ENCODE results near the gene DOCK11. TPM values are rescaled to one million over a fixed set of nuclear protein-coding genes. Genes with fewer than 3 reads are reported as not detected.

The DOCK11 gene
- polyA plus RNA-seq, 1 donor from 2014 or later = 37.2 TPM

- TF ChIP-seq POLR2AphosphoS5 (IDR thresholded peaks at IDR 0.05) = no peak
- no peak for TF ChIP-seq CTCF (IDR thresholded peaks at IDR 0.05; ENCODE audit: poor library complexity, severe bottlenecking)
- no peak for TF ChIP-seq EZH2 (IDR thresholded peaks at IDR 0.05; ENCODE audit: borderline replicate concordance, insufficient read depth, low read length, poor library complexity, severe bottlenecking)
- no peak for TF ChIP-seq MXI1 (conservative IDR thresholded peaks at IDR 0.05; ENCODE audit: poor library complexity, severe bottlenecking)
- no peak for TF ChIP-seq TAF1 (IDR thresholded peaks at IDR 0.05; ENCODE audit: low read depth)
- TF ChIP-seq SMC3 (conservative IDR thresholded peaks at IDR 0.05; ENCODE audit: poor library complexity) = no peak
- no peak for TF ChIP-seq REST (IDR thresholded peaks at IDR 0.05; ENCODE audit: borderline replicate concordance)
- TF ChIP-seq EP300 (conservative IDR thresholded peaks at IDR 0.05; ENCODE audit: poor library complexity, severe bottlenecking) = no peak
- TF ChIP-seq RAD21 (conservative IDR thresholded peaks at IDR 0.05) = no peak
- H3K9ac ChIP-seq (ENCODE audit: low read length) = no peak overlapping the region
- H3K4me2 ChIP-seq (ENCODE audit: low read length) = no peak overlapping the region
- no peaks in the 10 kb centered on the region for H3F3A ChIP-seq (ENCODE audit: insufficient read depth, low read length, poor library complexity, severe bottlenecking)
- no peaks in the 10 kb centered on the region for H3K79me2 ChIP-seq (replicated peaks; ENCODE audit: insufficient read depth, low read length)
- no peaks in the 10 kb centered on the region for H4K20me1 ChIP-seq (ENCODE audit: insufficient read depth)
- H3K9me2 ChIP-seq (ENCODE audit: insufficient read depth, low read length) = no peaks in the 10 kb centered on the region
- H2AFZ ChIP-seq (ENCODE audit: low read depth, low read length) = no peak overlapping the region
- no peaks in the 10 kb centered on the region for H3K9me3 ChIP-seq (ENCODE audit: low read length)
- H3K27me3 ChIP-seq (ENCODE audit: insufficient read depth, low read depth, low read length) = no peaks in the 10 kb centered on the region
- no peak overlapping the region for H3K4me3 ChIP-seq (ENCODE audit: low read length)
- no peak overlapping the region for H3K27ac ChIP-seq (ENCODE audit: low read length)
- no peaks in the 10 kb centered on the region for H3K36me3 ChIP-seq (ENCODE audit: insufficient read depth, low read length)
Observed at GRCh38 chrX:118657413-118657812, 161.8 kb downstream of the DOCK11 start.

GRCh38 chrX:118660085-118660484 lies 164.5 kb downstream of the DOCK11 start:
- H3K27ac ChIP-seq (ENCODE audit: low read length) = no peak overlapping the region

More at GRCh38 chrX:118660085-118660484, 164.5 kb downstream of the DOCK11 start:
- no peaks in the 10 kb centered on the region for H3F3A ChIP-seq (ENCODE audit: insufficient read depth, low read length, poor library complexity, severe bottlenecking)
- H3K27me3 ChIP-seq (ENCODE audit: insufficient read depth, low read depth, low read length) = no peaks in the 10 kb centered on the region
- no peaks in the 10 kb centered on the region for H3K36me3 ChIP-seq (ENCODE audit: insufficient read depth, low read length)
- no peaks in the 10 kb centered on the region for H3K9me3 ChIP-seq (ENCODE audit: low read length)
- TF ChIP-seq EZH2 (IDR thresholded peaks at IDR 0.05; ENCODE audit: borderline replicate concordance, insufficient read depth, low read length, poor library complexity, severe bottlenecking) (no peak), SMC3 (conservative IDR thresholded peaks at IDR 0.05; ENCODE audit: poor library complexity) (no peak), CTCF (IDR thresholded peaks at IDR 0.05; ENCODE audit: poor library complexity, severe bottlenecking) (no peak), TAF1 (IDR thresholded peaks at IDR 0.05; ENCODE audit: low read depth) (no peak), MXI1 (conservative IDR thresholded peaks at IDR 0.05; ENCODE audit: poor library complexity, severe bottlenecking) (no peak), POLR2AphosphoS5 (IDR thresholded peaks at IDR 0.05) (no peak), EP300 (conservative IDR thresholded peaks at IDR 0.05; ENCODE audit: poor library complexity, severe bottlenecking) (no peak), REST (IDR thresholded peaks at IDR 0.05; ENCODE audit: borderline replicate concordance) (no peak), RAD21 (conservative IDR thresholded peaks at IDR 0.05) (no peak)
- no peaks in the 10 kb centered on the region for H3K9me2 ChIP-seq (ENCODE audit: insufficient read depth, low read length)
- H3K4me2 ChIP-seq (ENCODE audit: low read length) = no peak overlapping the region
- H2AFZ ChIP-seq (ENCODE audit: low read depth, low read length) = no peak overlapping the region
- no peaks in the 10 kb centered on the region for H3K79me2 ChIP-seq (replicated peaks; ENCODE audit: insufficient read depth, low read length)
- no peaks in the 10 kb centered on the region for H4K20me1 ChIP-seq (ENCODE audit: insufficient read depth)
- no peak overlapping the region for H3K9ac ChIP-seq (ENCODE audit: low read length)
- no peak overlapping the region for H3K4me3 ChIP-seq (ENCODE audit: low read length)

Data from neural cell (in vitro differentiated cells).